Thyroid gland (tissue), 4 donors: Measurements from ENCODE around the gene PIP4K2C.

ENCODE experiments used
- CTCF ChIP-seq, 6 experiments: fragments of 200-600 bp in 3 of 6; fragments of 450-650 bp in 3 of 6; sonication (generic) in 3 of 6; IDR thresholded peaks; one replicate each; pipeline ENCODE4 v1.5.1; 2016 to 2019; ENCODE audit warnings: antibody characterized with exemption in 6 of 6, mild to moderate bottlenecking in 2 of 6, inconsistent platforms in 1 of 6, moderate library complexity in 1 of 6
- POLR2A ChIP-seq, 2 donors: fragments of 450-650 bp; IDR thresholded peaks; one replicate each; pipeline ENCODE4 v1.6.1; 2017; ENCODE audit warnings: antibody characterized with exemption in 2 of 2, mild to moderate bottlenecking in 2 of 2, moderate library complexity in 1 of 2

DNA sequence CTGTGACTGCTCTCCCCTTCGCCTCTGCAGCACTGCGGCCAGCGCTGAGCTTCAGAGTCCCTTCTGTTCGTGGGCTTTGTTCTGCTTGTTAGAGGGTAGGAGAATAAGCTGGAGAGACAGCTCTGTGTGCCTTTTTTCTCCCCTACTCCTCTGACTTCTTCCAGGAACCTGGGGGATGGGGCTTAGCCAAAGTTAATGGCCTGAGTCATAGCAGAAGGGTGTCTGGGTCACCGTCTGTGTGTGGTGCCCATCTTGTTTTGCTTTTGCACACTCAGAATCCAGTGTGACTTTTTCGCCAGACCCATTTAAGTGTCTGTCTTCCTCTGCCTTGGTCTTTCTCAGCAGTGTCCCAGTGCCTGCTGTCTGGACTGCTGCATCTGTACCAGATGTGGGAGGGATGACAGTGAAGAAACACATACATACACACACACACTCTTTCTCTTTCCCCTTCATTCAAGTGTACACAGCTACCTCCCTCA, 38.1 kb upstream of the PIP4K2C start:
- no peak for TF ChIP-seq CTCF (IDR thresholded peaks at IDR 0.05)
- no peak for TF ChIP-seq POLR2A (IDR thresholded peaks at IDR 0.05)
